Activated CD4-positive, alpha-beta T cell treated with anti-CD3 and anti-CD28 coated beads, Interleukin-10, Interleukin-2, amounts not matched to agents 100 ng/mL and 50 ng/mL, durations not matched to agents 16 hours and 8 hours (primary cell): ENCODE results near the gene ZSWIM2.
"Not testable (repeated sequence)": the region's sequence is repeated elsewhere in the genome, so short reads cannot be mapped to it uniquely, and the experiment has no call there.

Experiments
- DNase-seq: peaks from one replicate; pipeline ENCODE4 v3.0.0-alpha.2; 2020

Gene ZSWIM2

GRCh38 chr2:186835628-186836027 is 13.3 kb downstream of the ZSWIM2 start:
- no peak for DNase-seq

GRCh38 chr2:186827862-186828492 is 21.0 kb downstream of the ZSWIM2 start:
- no peak for DNase-seq

- DNase-seq = no peak
Observed at GRCh38 chr2:186827411-186827810, 21.6 kb downstream of the ZSWIM2 start.

GRCh38 chr2:186822323-186822722 is 26.6 kb downstream of the ZSWIM2 start:
- no peak for DNase-seq

GRCh38 chr2:186820303-186820702 is 28.7 kb downstream of the ZSWIM2 start:
- no peak for DNase-seq

- DNase-seq = not testable (repeated sequence)
Observed at GRCh38 chr2:186811760-186812159, 37.2 kb downstream of the ZSWIM2 start.

- no peak for DNase-seq
Observed at GRCh38 chr2:186806591-186806990, 42.4 kb downstream of the ZSWIM2 start.

GRCh38 chr2:186798604-186799003 is 50.4 kb downstream of the ZSWIM2 start:
- not testable (repeated sequence) for DNase-seq

- no peak for DNase-seq
Observed at GRCh38 chr2:186784930-186785329, 64.0 kb downstream of the ZSWIM2 start.

- DNase-seq = no peak
Observed at GRCh38 chr2:186783254-186783653, 65.7 kb downstream of the ZSWIM2 start.

GRCh38 chr2:186780701-186781316 is 68.2 kb downstream of the ZSWIM2 start:
- DNase-seq = no peak
